Measurements from ENCODE around the gene KCNJ9. TPM values are rescaled to one million over a fixed set of nuclear protein-coding genes. Genes with fewer than 3 reads are reported as not detected.

Gene KCNJ9
- total RNA-seq, 2 donors from 2014 or later: not detected

DNA sequence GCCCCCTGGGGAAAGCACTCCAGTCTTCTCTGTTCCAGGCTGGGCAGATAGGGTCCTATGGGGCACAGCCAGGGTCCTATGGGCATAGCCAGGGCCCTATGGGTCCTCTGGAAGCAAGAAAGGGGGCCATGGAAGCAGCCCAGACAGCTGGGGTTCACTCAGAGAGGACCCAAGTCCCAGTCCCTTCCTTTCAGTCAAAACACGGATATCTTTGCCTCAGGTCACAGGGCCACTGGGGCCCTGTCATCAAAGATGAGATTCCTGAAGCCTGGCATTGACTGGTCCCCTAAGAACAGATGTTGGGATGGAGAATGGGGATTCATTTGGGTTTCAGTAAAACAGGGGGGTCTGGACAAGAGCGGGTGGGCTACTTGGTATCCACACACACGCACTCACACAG lies 8.5 kb downstream of the KCNJ9 start:
- H3K4me1 ChIP-seq: peaks cover 14% of the 10 kb centered on the region
- ATAC-seq (no peak), DNase-seq (no peak)
- no peak overlapping the region for H3K4me3 ChIP-seq
- H3K9me3 ChIP-seq: no peaks in the 10 kb centered on the region
- H3K36me3 ChIP-seq (replicated peaks in 1 of 2; ENCODE audit: insufficient read depth in 1 of 2, low read depth in 2 of 2): peaks cover 0 to 8% of the 10 kb centered on the region in 2 donors
- intact Hi-C loops (cut with DNase I): loop anchor here (5.0 kb wide), 2 partner anchors 38 to 148 kb away; no protein-coding TSS in a partner anchor
- no peaks in the 10 kb centered on the region for H3K27me3 ChIP-seq
- no peak overlapping the region for H3K27ac ChIP-seq
- TF ChIP-seq POLR2A (IDR thresholded peaks at IDR 0.05): no peak
- TF ChIP-seq, protein P1, sequence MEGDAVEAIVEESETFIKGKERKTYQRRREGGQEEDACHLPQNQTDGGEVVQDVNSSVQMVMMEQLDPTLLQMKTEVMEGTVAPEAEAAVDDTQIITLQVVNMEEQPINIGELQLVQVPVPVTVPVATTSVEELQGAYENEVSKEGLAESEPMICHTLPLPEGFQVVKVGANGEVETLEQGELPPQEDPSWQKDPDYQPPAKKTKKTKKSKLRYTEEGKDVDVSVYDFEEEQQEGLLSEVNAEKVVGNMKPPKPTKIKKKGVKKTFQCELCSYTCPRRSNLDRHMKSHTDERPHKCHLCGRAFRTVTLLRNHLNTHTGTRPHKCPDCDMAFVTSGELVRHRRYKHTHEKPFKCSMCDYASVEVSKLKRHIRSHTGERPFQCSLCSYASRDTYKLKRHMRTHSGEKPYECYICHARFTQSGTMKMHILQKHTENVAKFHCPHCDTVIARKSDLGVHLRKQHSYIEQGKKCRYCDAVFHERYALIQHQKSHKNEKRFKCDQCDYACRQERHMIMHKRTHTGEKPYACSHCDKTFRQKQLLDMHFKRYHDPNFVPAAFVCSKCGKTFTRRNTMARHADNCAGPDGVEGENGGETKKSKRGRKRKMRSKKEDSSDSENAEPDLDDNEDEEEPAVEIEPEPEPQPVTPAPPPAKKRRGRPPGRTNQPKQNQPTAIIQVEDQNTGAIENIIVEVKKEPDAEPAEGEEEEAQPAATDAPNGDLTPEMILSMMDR (IDR thresholded peaks at IDR 0.05): no peak
- WGBS, 2 donors: 67 to 90% methylated on average over 3 of the region's 3 CpGs

- Histone ChIP-seq H3K4me3 (no peak overlapping the region), H3K27ac (no peak overlapping the region), H3K27me3 (no peaks in the 10 kb centered on the region), H3K4me1 (peaks cover 21% of the 10 kb centered on the region), H3K36me3 (replicated peaks in 1 of 2; ENCODE audit: insufficient read depth in 1 of 2, low read depth in 2 of 2) (peaks cover 0 to 8% of the 10 kb centered on the region in 2 donors), H3K9me3 (no peaks in the 10 kb centered on the region)
- no peak for TF ChIP-seq POLR2A (IDR thresholded peaks at IDR 0.05)
- TF ChIP-seq, protein P1 (IDR thresholded peaks at IDR 0.05): no peak
- WGBS, 2 donors: 91 to 96% methylated on average over 4 of the region's 4 CpGs
- no peak for DNase-seq
- intact Hi-C loops (cut with DNase I): no loop called here
- ATAC-seq: no peak
These were observed 9.4 kb downstream of the KCNJ9 start for GRCh38 chr1:160090760-160091159.

DNA sequence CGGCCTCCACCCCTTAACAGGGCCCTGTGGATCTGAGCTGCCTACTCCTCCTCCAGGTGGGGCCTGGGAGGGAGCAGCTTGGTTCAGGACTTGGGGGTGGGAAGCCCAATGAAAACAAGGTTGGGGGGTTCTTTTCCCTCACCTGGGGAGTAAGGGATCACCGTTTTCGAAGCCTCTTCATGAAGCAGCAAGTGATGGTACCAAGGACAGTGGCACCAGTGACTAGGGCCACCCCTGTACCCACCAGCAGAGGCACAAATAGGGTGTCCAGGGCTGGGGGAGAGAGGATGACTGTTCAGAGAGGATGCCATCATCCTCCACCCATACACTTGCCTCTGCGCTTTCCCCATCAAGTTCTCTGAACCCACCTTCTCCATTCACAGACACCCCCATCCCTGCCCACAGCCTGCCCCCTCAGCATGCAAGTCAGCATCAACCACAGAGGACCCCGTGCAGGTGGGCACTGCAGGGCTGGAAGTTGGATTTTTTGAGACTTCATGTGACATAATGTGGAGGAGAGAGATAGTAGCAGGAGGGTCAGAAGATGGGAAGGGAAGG lies 10.4 kb downstream of the KCNJ9 start:
- ATAC-seq: no peak
- H3K4me3 ChIP-seq: no peak overlapping the region
- intact Hi-C loops (cut with DNase I): no loop called here
- no peak for TF ChIP-seq POLR2A (IDR thresholded peaks at IDR 0.05)
- TF ChIP-seq, protein P1 (IDR thresholded peaks at IDR 0.05): no peak
- no peak for DNase-seq
- no peak overlapping the region for H3K27ac ChIP-seq
- no peaks in the 10 kb centered on the region for H3K9me3 ChIP-seq
- H3K4me1 ChIP-seq: peaks cover 31% of the 10 kb centered on the region
- peaks cover 0 to 8% of the 10 kb centered on the region in 2 donors for H3K36me3 ChIP-seq (replicated peaks in 1 of 2; ENCODE audit: insufficient read depth in 1 of 2, low read depth in 2 of 2)
- H3K27me3 ChIP-seq: no peaks in the 10 kb centered on the region
- 91 to 94% methylated on average over 5 of the region's 5 CpGs for WGBS, 2 donors

GRCh38 chr1:160092366-160093068 lies 11.2 kb downstream of the KCNJ9 start:
- TF ChIP-seq, protein P1 (IDR thresholded peaks at IDR 0.05): no peak
- no peak for TF ChIP-seq POLR2A (IDR thresholded peaks at IDR 0.05)
- Histone ChIP-seq H3K4me3 (no peak overlapping the region), H3K36me3 (replicated peaks in 1 of 2; ENCODE audit: insufficient read depth in 1 of 2, low read depth in 2 of 2) (peaks cover 0 to 8% of the 10 kb centered on the region in 2 donors), H3K9me3 (no peaks in the 10 kb centered on the region), H3K4me1 (peaks cover 39% of the 10 kb centered on the region), H3K27me3 (no peaks in the 10 kb centered on the region), H3K27ac (no peak overlapping the region)
- no peak for ATAC-seq
- 92 to 94% methylated on average over 5 to 32 of the region's 32 CpGs for WGBS, 2 donors
- intact Hi-C loops (cut with DNase I): no loop called here
- no peak for DNase-seq

- no peak for TF ChIP-seq POLR2A (IDR thresholded peaks at IDR 0.05)
- TF ChIP-seq, protein P1 (IDR thresholded peaks at IDR 0.05): no peak
- Histone ChIP-seq H3K4me3 (no peak overlapping the region), H3K36me3 (replicated peaks in 1 of 2; ENCODE audit: insufficient read depth in 1 of 2, low read depth in 2 of 2) (peaks cover 0 to 8% of the 10 kb centered on the region in 2 donors), H3K27me3 (no peaks in the 10 kb centered on the region), H3K9me3 (no peaks in the 10 kb centered on the region), H3K27ac (no peak overlapping the region), H3K4me1 (peaks cover 44% of the 10 kb centered on the region)
- no peak for ATAC-seq
- DNase-seq: no peak
- intact Hi-C loops (cut with DNase I): no loop called here
- 86 to 87% methylated on average over 4 to 8 of the region's 9 CpGs for WGBS, 2 donors
These were observed 11.7 kb downstream of the KCNJ9 start for GRCh38 chr1:160093069-160093395.
